ENCODE results near the gene SETDB1.

SETDB1 gene

GRCh38 chr1:150944856-150945255 is 18.7 kb downstream of the SETDB1 start:
- DNase-seq: no peak

DNA sequence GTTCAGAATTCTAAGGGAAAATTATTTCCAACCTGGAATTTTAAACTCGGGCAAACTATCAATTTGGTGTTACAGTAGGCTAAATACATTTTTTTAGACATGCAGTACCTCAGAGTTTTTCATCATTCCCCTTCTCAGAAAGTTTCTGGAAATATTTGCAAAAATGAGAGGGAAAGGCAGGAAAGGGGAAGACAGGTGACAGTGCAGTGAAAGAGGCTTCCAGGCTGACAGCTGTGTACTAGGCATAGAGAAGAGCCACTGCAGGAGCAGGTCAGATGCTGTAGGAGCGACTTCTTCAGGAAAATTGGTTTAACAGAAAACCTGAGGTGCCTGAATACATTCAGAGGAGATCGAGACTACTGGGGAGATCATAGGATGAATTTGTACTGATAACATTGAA is 28.5 kb downstream of the SETDB1 start:
- no peak for DNase-seq

DNA sequence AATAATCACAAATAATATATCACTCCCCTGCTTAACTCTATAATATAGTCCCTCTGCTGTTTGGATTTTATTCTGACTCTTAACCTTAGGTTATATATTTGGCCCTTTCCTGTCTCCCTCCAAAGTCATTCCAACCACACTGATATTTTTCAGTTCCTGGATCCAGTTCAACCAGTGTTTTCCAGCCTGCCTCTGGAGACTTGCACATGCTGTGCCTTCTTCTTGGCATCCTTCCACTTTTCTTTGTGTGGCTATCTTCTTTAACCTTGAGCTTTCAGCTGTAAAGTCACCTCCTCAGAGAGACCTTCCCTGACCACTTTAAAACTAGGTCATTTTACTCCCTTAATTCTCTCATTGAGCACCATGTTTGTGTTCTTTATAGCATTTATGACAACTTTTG is 29.1 kb downstream of the SETDB1 start:
- no peak for DNase-seq

DNA sequence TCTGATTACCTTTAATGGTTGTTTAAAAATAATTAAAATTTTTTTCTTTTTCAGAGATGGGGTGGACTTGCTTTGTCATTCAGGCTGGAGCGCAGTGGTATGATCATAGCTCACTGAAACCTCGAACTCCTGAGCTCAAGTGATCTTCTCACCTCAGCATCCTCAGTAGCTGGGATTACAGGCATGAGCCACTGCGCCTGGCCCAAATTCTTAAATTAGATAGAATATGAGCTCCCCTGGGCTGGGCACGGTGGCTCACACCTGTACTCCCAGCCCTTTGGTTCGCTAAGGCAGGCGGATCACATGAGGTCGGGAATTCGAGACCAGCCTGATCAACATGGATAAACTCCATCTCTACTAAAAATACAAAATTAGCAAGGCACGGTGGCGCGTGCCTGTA is 31.5 kb downstream of the SETDB1 start:
- no peak for DNase-seq

DNA sequence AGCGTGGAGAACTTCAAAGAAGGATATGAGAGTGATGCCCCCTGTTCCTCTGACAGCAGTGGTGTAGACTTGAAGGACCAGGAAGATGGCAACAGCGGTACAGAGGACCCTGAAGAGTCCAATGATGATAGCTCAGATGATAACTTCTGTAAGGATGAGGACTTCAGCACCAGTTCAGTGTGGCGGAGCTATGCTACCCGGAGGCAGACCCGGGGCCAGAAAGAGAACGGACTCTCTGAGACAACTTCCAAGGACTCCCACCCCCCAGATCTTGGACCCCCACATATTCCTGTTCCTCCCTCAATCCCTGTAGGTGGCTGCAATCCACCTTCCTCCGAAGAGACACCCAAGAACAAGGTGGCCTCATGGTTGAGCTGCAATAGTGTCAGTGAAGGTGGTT is 34.5 kb downstream of the SETDB1 start:
- DNase-seq: no peak

DNA sequence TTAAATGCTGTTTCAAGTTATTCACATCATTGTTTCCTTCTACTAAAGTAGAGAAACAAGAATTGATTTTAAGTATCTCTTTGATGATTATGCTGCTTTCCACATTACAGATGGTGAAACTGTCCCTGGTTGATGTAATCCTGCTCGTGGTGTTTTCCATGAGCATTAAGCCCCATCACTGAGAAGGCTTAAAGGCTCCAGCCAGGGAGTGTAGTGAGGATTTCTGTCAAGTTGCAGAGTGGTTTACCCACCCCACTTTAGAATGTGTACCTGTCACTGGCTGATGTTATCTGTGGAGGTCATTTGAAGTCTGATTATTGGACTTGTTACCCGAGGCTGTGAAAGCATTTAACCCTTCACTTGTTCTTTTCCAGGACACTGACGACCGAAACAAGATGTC is 35.6 kb downstream of the SETDB1 start:
- DNase-seq: no peak

DNA sequence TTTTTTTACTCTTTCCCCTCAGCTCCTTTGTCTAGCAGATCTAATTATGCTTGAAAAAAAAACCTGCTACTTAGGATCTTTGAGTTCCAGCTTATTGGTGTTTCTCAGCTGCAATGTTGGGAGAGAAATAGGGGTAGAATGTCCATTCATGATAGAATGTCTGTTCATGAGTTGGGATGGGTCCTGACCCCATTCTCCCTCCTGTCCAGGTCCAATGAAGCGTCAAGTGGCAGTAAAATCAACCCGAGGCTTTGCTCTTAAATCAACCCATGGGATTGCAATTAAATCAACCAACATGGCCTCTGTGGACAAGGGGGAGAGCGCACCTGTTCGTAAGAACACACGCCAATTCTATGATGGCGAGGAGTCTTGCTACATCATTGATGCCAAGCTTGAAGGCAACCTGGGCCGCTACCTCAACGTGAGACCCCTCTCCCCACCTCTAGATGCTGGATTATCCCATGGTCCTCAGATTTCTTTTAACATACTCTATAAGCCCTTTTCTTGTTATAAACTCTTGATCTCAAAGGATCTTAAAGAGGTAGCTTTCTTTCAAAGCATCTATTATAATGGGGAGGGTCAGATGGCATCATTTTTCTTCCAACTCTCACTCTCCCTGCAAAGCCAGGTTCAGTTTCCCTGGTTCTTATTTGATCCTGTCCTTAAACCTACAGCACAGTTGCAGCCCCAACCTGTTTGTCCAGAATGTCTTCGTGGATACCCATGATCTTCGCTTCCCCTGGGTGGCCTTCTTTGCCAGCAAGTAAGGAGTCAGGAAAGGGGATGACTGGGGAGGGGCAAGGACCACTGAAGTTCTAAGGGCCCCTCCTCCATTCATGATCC is 37.4 kb downstream of the SETDB1 start:
- DNase-seq: no peak

DNA sequence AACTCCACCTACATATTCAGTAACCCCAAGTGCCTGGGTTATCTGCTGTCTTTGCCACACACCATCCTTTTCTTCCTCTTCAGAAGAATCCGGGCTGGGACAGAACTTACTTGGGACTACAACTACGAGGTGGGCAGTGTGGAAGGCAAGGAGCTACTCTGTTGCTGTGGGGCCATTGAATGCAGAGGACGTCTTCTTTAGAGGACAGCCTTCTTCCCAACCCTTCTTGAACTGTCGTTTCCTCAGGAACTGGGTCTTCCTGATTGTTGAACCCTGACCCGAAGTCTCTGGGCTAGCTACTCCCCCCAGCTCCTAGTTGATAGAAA is 38.0 kb downstream of the SETDB1 start:
- no peak for DNase-seq

GRCh38 chr1:150965605-150966004 is 39.4 kb downstream of the SETDB1 start:
- DNase-seq: no peak

GRCh38 chr1:150966011-150966410 is 39.8 kb downstream of the SETDB1 start:
- DNase-seq: no peak

DNA sequence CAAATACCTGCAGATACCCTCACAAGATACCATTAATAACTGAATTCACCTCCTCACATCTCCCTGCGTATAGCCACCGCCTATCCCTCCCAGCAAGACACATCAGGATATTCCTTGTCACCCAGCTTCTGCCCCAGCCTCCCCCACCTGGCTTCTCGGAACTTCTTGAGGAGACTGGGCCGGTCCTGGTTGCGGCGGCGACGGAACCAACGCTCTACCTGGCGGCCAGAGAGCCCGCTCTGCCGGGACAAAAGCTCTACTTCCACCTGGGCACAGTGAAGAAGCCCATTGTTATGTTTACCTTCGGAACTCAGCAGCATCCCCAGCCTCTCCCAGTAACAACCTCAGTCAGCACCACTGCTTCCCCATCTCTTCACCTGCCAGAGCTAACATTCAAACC is 41.8 kb downstream of the SETDB1 start:
- DNase-seq: no peak

GRCh38 chr1:150968491-150968890 is 42.3 kb downstream of the SETDB1 start:
- no peak for DNase-seq

DNA sequence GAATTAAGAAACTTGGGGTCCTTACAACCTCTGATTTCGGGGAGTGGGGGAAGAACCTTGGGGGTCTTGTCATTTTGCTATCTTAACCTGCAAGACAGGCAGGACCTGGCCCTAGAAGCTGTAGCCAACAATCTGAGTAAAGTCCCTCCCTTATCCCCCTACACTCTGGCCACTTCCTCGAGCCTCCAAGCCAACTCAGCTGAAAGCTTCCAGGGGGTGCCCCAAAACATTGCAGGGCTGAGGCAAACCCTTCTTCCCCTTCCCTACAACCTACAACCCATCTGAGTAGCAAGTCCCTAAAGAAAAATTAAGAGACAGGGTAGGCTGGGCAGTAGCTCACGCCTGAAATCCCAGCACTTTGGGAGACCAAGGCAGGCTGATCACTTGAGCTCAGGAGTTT is 43.5 kb downstream of the SETDB1 start:
- DNase-seq: no peak

GRCh38 chr1:150970808-150971582 is 44.8 kb downstream of the SETDB1 start:
- no peak for DNase-seq

GRCh38 chr1:150971583-150972416 is 45.6 kb downstream of the SETDB1 start:
- no peak for DNase-seq

DNA sequence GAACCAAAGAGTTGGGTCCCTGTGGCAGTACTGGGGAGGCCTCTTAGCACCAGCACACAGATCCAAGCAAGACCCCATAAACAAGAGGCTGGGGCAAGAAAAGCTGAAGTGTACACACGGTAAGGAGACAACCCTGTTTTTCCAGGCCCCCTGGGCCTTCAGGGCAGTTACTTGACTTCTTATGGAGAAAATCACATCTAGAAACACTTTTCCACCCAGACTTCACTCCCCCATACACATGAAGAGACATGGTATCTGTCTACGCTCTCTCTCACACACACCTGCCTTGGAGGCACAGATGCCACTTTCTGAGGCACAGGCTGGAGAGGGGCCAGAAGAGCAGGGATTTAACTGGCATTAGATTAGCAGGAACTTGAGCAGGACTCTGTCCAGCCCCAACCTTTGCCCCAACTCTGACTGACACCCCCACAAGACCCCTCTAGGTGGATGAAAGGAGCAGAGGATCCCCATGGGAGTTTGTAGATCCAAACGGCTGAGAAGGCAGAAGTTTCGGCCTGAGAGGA is 46.3 kb downstream of the SETDB1 start:
- DNase-seq: no peak

GRCh38 chr1:150973258-150973835 is 47.2 kb downstream of the SETDB1 start:
- DNase-seq: no peak

GRCh38 chr1:150973836-150974579 is 47.8 kb downstream of the SETDB1 start:
- DNase-seq: no peak

- peak; percentile 70 for DNase-seq
Observed at GRCh38 chr1:150974580-150975478, 48.7 kb downstream of the SETDB1 start, which contains the start of gene CERS2. TSS of gene CERS2 (minus strand) at chr1:150974835. CDS start at chr1:150969090, 5,745 bp downstream.

GRCh38 chr1:150976401-150976821 is 50.2 kb downstream of the SETDB1 start:
- DNase-seq: no peak
